GM10847 (cell line): ENCODE data around the gene ABCB1.

Experiments used
- POLR2A ChIP-seq: IDR thresholded peaks from 2 replicates; pipeline ENCODE4 v1.6.1; 2011; ENCODE audit not compliant: insufficient read length; ENCODE audit errors: extremely low read depth

Gene ABCB1

GRCh38 chr7:87596136-87596535 lies 4.5 kb downstream of the ABCB1 start:
- no peak for TF ChIP-seq POLR2A

DNA sequence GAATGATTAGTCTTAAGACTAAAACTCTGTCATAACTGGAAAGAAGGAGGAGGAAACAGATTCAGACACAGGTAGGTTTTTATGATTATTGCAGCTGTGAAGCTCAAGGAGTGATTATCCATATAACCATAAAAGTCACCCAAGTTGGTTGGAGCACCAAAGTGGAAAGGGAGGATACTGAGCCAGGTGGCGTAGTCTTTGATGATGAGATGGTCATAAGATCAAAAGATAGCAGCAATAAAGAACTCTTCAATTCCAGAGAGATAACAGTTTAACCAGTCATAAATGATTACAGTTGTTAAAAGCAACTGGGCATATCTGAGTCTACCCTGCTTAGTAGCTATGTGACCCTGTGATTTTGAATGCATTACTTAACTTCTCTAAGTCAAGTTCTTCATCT lies 8.4 kb downstream of the ABCB1 start:
- no peak for TF ChIP-seq POLR2A

DNA sequence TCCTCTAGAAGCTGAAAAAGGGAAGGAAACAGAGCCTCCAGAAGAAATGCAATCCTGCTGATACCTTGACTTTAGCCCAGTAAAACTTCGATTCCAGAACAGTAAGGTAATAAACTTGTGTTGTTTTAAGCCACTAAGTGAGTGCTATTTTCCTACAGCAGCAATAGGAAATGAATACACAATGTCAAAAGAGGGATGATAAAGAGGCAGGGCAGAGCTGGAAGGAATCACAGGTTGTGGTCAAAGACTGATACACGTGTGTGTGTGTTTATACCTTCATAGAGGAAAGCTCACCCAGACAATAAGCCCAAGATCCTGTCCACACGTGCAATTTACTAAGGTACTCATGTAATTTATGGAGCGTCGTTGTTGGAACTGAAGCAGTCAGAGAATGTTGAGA lies 9.5 kb downstream of the ABCB1 start:
- TF ChIP-seq POLR2A: no peak

GRCh38 chr7:87590578-87590977 lies 10.1 kb downstream of the ABCB1 start:
- TF ChIP-seq POLR2A: no peak

DNA sequence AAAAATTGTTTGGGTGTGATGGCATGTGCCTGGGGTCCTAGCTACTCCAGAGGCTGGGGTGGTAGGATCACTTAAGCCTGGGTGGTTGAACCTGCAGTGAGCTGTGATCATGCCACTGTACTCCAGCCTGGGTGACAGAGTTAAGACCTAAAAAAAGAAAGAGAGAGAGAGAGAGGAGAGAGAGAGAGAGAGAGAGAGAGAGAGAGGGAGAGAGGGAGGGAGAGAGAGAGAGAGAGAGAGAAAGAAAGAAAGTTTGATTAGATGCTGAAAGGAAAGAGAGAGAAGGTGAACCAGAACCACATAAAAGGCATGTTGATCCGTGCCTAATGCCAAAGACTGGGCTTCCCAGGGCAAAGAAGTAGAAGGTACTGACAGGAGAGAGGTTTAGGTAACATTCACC lies 11.1 kb downstream of the ABCB1 start:
- no peak for TF ChIP-seq POLR2A

DNA sequence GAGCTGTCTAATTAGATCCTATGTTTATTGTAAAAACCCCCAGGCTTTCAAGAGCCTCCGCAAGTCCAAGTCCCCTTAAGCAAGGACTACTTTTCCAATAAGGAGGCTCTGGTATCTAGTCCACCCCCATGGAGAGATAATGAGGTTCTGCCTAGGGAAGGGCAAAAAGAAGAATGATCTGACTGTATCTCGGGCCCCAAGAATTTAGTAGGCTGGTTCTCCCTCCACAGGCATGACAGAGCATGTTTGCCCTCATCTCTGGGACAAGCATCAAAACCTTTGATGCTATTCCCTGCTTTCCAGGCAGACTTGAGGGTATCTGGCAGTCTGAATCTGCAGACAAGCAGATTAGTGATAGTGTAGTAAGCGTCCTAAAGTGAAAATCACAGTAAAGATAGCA lies 19.0 kb downstream of the ABCB1 start:
- TF ChIP-seq POLR2A: no peak

- TF ChIP-seq POLR2A: no peak
These were observed 20.0 kb downstream of the ABCB1 start for GRCh38 chr7:87580636-87581035.

DNA sequence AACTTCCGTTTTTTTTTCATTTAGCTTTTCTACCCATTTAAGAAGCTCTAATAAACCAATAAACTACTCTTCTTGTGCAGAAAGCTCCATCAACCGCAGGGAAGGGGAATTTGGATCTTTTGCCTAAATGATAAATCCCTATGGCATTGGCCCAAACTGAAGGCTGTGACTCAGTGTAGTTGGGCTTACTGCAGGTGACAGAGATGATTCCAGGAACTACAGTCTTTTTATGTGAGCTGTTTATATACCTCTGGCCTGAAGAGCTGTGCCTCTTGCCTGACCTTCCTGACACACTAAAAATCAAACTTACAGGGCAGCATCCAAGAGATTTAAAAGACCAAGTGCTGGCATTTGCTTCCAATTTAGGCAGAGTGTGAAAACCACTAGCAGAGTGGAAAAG lies 25.2 kb downstream of the ABCB1 start:
- no peak for TF ChIP-seq POLR2A

- TF ChIP-seq POLR2A: no peak
These were observed 26.1 kb downstream of the ABCB1 start for GRCh38 chr7:87574630-87575029.

GRCh38 chr7:87570178-87570577 lies 30.5 kb downstream of the ABCB1 start:
- TF ChIP-seq POLR2A: no peak

DNA sequence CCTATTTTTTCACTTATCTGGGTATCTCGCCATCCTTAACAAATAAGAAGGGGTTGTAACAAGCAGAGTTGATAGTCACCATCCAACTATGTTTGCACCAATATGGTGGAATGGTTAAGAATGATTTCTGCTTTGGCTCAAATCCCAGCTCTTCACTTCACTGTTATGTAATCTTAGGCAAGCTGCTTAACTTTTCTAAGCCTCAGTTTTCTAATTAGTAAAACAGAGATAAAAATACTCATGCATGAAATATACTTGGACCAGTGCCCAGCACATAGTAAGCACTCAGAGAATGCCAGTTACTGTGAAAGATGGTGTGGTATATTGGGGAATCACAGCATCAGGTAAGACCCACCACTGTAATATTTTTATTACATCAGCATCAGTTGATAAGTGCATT lies 33.6 kb downstream of the ABCB1 start:
- TF ChIP-seq POLR2A: no peak

DNA sequence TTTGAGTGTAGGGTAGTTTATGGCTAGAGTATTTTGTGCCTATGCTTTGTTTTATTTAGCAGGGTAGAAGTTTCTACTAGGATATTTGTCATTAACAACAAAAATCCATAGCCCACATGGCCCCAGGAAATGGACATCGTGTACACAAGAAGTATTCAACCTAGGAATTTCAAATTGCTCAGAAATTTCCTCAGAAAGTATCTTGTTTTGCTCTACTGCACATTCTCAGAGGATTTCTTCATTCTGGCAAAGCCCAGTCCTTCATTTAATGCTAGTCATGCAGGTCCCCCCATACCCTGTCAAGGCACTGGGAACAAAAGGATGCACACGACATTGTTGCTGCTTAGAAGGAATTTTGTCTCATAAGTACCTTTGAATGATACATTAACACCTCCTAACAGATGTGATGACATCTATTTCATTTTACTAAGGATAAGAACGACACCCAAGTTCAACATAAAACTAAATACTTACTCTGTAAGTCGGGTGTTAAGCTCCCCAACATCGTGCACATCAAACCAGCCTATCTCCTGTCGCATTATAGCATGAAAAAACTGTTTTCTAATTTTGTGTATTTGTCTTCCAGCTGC lies 34.3 kb downstream of the ABCB1 start:
- no peak for TF ChIP-seq POLR2A

- no peak for TF ChIP-seq POLR2A
These were observed 34.8 kb downstream of the ABCB1 start for GRCh38 chr7:87565877-87566276.

GRCh38 chr7:87564296-87564963 lies 36.3 kb downstream of the ABCB1 start:
- no peak for TF ChIP-seq POLR2A

DNA sequence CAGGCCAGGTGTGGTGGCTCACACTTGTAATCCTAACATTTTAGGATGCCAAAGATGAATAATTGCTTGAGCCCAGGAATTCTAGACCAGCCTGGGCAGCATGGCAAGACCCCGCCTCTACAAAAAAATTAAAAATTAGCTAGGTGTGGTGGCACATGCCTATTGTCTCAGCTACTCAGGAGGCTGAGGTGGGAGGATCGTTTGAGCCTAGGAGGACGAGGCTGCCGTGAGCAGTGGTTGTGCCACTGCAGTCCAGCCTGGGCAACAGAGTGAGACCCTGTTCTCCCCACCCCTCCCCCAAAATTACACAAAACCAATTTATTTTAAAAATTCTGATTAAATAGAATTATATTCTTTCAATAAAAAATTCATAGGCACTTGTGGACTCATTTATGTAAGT lies 39.0 kb downstream of the ABCB1 start:
- no peak for TF ChIP-seq POLR2A

DNA sequence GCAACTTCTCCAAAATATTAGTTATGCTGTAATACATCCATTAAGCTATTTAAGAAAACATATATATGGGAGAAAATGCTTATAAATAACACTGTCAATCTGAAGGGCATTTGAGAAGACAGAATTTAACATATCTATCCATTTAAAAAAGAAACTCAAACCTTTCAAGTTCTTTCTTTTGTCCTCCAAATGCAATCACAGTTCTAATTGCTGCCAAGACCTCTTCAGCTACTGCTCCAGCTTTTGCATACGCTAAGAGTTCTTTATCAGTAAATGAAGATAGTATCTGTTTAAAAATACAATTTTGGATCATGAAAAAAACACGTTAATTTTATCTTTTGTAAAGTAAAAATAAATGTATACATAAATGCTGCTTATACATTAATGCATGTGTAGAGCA lies 39.6 kb downstream of the ABCB1 start:
- TF ChIP-seq POLR2A: no peak

GRCh38 chr7:87552351-87552900 lies 48.3 kb downstream of the ABCB1 start:
- no peak for TF ChIP-seq POLR2A
